ENCODE measurements around the gene SPC24.

SPC24 gene

GRCh38 chr19:11196406-11197287 is 41.1 kb upstream of the SPC24 start:
- Histone ChIP-seq H3K4me2 (ENCODE audit: low read depth, low read length, poor library complexity, severe bottlenecking) (peak overlapping the region; percentile 75), H3K79me2 (ENCODE audit: insufficient read depth, low read length) (no peaks in the 10 kb centered on the region), H2AFZ (ENCODE audit: low read depth, low read length, severe bottlenecking) (no peak overlapping the region), H3K9ac (ENCODE audit: low read length) (peak overlapping the region; percentile 77), H3K9me2 (replicated peaks; ENCODE audit: insufficient read depth, low read length) (no peaks in the 10 kb centered on the region), H3F3A (ENCODE audit: insufficient read depth) (0 out of 2 replicates have a peak, but pooled peaks cover 5% of the 10 kb centered on the region), H3K9me3 (ENCODE audit: insufficient read depth, low read length) (no peaks in the 10 kb centered on the region), H4K20me1 (ENCODE audit: low read depth, low read length) (no peaks in the 10 kb centered on the region), H3K27me3 (ENCODE audit: low read length) (no peaks in the 10 kb centered on the region), H3K27ac (ENCODE audit: low read depth, low read length) (peak overlapping the region; percentile 44; the same call in 1 of the 2 replicates), H3K36me3 (ENCODE audit: low read length) (no peaks in the 10 kb centered on the region), H3K4me3 (ENCODE audit: insufficient read depth, low read length, poor library complexity, severe bottlenecking) (peak overlapping the region; percentile 76)
- TF ChIP-seq EZH2phosphoT487 (conservative IDR thresholded peaks at IDR 0.05; ENCODE audit: low read length) (no peak), CTCF (IDR thresholded peaks at IDR 0.05; ENCODE audit: insufficient read depth, low read length, poor library complexity, severe bottlenecking) (no peak)

GRCh38 chr19:11195681-11196080 is 40.1 kb upstream of the SPC24 start:
- H3K9me3 ChIP-seq (ENCODE audit: insufficient read depth, low read length): no peaks in the 10 kb centered on the region
- no peaks in the 10 kb centered on the region for H3K9me2 ChIP-seq (replicated peaks; ENCODE audit: insufficient read depth, low read length)
- H3F3A ChIP-seq (ENCODE audit: insufficient read depth): 0 out of 2 replicates have a peak, but pooled peaks cover 8% of the 10 kb centered on the region
- no peaks in the 10 kb centered on the region for H4K20me1 ChIP-seq (ENCODE audit: low read depth, low read length)
- TF ChIP-seq EZH2phosphoT487 (conservative IDR thresholded peaks at IDR 0.05; ENCODE audit: low read length): no peak
- TF ChIP-seq CTCF (IDR thresholded peaks at IDR 0.05; ENCODE audit: insufficient read depth, low read length, poor library complexity, severe bottlenecking): no peak
- H3K79me2 ChIP-seq (ENCODE audit: insufficient read depth, low read length): no peaks in the 10 kb centered on the region
- peak overlapping the region; percentile 15; the same call in 1 of the 2 replicates for H3K9ac ChIP-seq (ENCODE audit: low read length)
- no peaks in the 10 kb centered on the region for H3K36me3 ChIP-seq (ENCODE audit: low read length)
- H3K27me3 ChIP-seq (ENCODE audit: low read length): no peaks in the 10 kb centered on the region
- no peak overlapping the region for H2AFZ ChIP-seq (ENCODE audit: low read depth, low read length, severe bottlenecking)
- peak overlapping the region; percentile 52 for H3K4me2 ChIP-seq (ENCODE audit: low read depth, low read length, poor library complexity, severe bottlenecking)
- H3K4me3 ChIP-seq (ENCODE audit: insufficient read depth, low read length, poor library complexity, severe bottlenecking): no peak overlapping the region
- H3K27ac ChIP-seq (ENCODE audit: low read depth, low read length): peak overlapping the region; percentile 47; the same call in 1 of the 2 replicates

GRCh38 chr19:11194656-11195558 is 39.3 kb upstream of the SPC24 start:
- H3K9me2 ChIP-seq (replicated peaks; ENCODE audit: insufficient read depth, low read length): no peaks in the 10 kb centered on the region
- no peaks in the 10 kb centered on the region for H4K20me1 ChIP-seq (ENCODE audit: low read depth, low read length)
- H3K9me3 ChIP-seq (ENCODE audit: insufficient read depth, low read length): no peaks in the 10 kb centered on the region
- H3K4me3 ChIP-seq (ENCODE audit: insufficient read depth, low read length, poor library complexity, severe bottlenecking): no peak overlapping the region
- peak overlapping the region; percentile 47 for H3K27ac ChIP-seq (ENCODE audit: low read depth, low read length)
- TF ChIP-seq EZH2phosphoT487 (conservative IDR thresholded peaks at IDR 0.05; ENCODE audit: low read length) (no peak), CTCF (IDR thresholded peaks at IDR 0.05; ENCODE audit: insufficient read depth, low read length, poor library complexity, severe bottlenecking) (no peak)
- H3K79me2 ChIP-seq (ENCODE audit: insufficient read depth, low read length): no peaks in the 10 kb centered on the region
- no peaks in the 10 kb centered on the region for H3K27me3 ChIP-seq (ENCODE audit: low read length)
- H3F3A ChIP-seq (ENCODE audit: insufficient read depth): 0 out of 2 replicates have a peak, but pooled peaks cover 8% of the 10 kb centered on the region
- peak overlapping the region; percentile 15; the same call in 1 of the 2 replicates for H3K9ac ChIP-seq (ENCODE audit: low read length)
- H2AFZ ChIP-seq (ENCODE audit: low read depth, low read length, severe bottlenecking): no peak overlapping the region
- peak overlapping the region; percentile 52 for H3K4me2 ChIP-seq (ENCODE audit: low read depth, low read length, poor library complexity, severe bottlenecking)
- H3K36me3 ChIP-seq (ENCODE audit: low read length): no peaks in the 10 kb centered on the region
